Osteocyte (in vitro differentiated cells): ENCODE results near the gene NCOA5. TPM values are rescaled to one million over a fixed set of nuclear protein-coding genes. Genes with fewer than 3 reads are reported as not detected.

Source experiments
- DNase-seq: peaks from one replicate; pipeline ENCODE4 v3.0.0; 2021; ENCODE audit warnings: mixed read lengths; ENCODE audit not compliant: unreplicated experiment; ENCODE audit errors: extremely low spot score
- H3K27ac Mint-ChIP-seq: one replicate; pipeline ENCODE4 v1.8.0; 2021; ENCODE audit warnings: mild to moderate bottlenecking, mixed read lengths; ENCODE audit not compliant: unreplicated experiment
- H3K27me3 Mint-ChIP-seq: one replicate; pipeline ENCODE4 v1.8.0; 2021; ENCODE audit warnings: mixed read lengths; ENCODE audit not compliant: unreplicated experiment
- H3K36me3 Mint-ChIP-seq: one replicate; pipeline ENCODE4 v1.8.0; 2021; ENCODE audit warnings: mixed read lengths; ENCODE audit not compliant: unreplicated experiment
- H3K4me1 Mint-ChIP-seq: one replicate; pipeline ENCODE4 v1.8.0; 2021; ENCODE audit warnings: mixed read lengths; ENCODE audit not compliant: unreplicated experiment
- H3K4me3 Mint-ChIP-seq: one replicate; pipeline ENCODE4 v1.8.0; 2021; ENCODE audit warnings: mild to moderate bottlenecking, moderate library complexity, mixed read lengths; ENCODE audit not compliant: unreplicated experiment
- H3K9me3 Mint-ChIP-seq: one replicate; pipeline ENCODE4 v1.8.0; 2021; ENCODE audit warnings: mixed read lengths; ENCODE audit not compliant: unreplicated experiment
- CTCF ChIP-seq: fragments of 200-600 bp; sonication (generic); IDR thresholded peaks from 2 replicates; pipeline ENCODE4 v1.5.0; 2021; ENCODE audit warnings: antibody characterized with exemption, mild to moderate bottlenecking, moderate library complexity
- total RNA-seq: library from RNA; stranded (reverse); gene quantifications from 2 replicates; pipeline ENCODE4 v1.2.1, GENCODE V29; 2021

Gene NCOA5
- total RNA-seq, 1 donor from 2014 or later: 39.0 TPM

GRCh38 chr20:46056027-46056833 lies 33.5 kb downstream of the NCOA5 start:
- Mint-ChIP-seq H3K27me3 (peaks cover 28% of the 10 kb centered on the region), H3K36me3 (peaks cover 14% of the 10 kb centered on the region), H3K9me3 (no peaks in the 10 kb centered on the region), H3K27ac (no peak overlapping the region), H3K4me3 (no peak overlapping the region), H3K4me1 (peaks cover 8% of the 10 kb centered on the region)
- DNase-seq: peak; percentile 73
- TF ChIP-seq CTCF: no peak

- no peak overlapping the region for H3K27ac Mint-ChIP-seq
Observed at GRCh38 chr20:46055269-46055668, 34.5 kb downstream of the NCOA5 start.

GRCh38 chr20:46054606-46055005 lies 35.2 kb downstream of the NCOA5 start:
- Mint-ChIP-seq H3K4me3 (no peak overlapping the region), H3K27me3 (peaks cover 30% of the 10 kb centered on the region), H3K4me1 (peaks cover 8% of the 10 kb centered on the region), H3K9me3 (no peaks in the 10 kb centered on the region), H3K27ac (no peak overlapping the region), H3K36me3 (peaks cover under 1% of the 10 kb centered on the region)
- no peak for TF ChIP-seq CTCF
- DNase-seq: no peak

More at GRCh38 chr20:46055269-46055668, 34.5 kb downstream of the NCOA5 start:
- Mint-ChIP-seq H3K4me3 (no peak overlapping the region), H3K36me3 (peaks cover 5% of the 10 kb centered on the region), H3K27me3 (peaks cover 30% of the 10 kb centered on the region), H3K4me1 (peaks cover 8% of the 10 kb centered on the region), H3K9me3 (no peaks in the 10 kb centered on the region)
- DNase-seq: no peak
- TF ChIP-seq CTCF: no peak

GRCh38 chr20:46053416-46053815 lies 36.3 kb downstream of the NCOA5 start:
- TF ChIP-seq CTCF: no peak
- Mint-ChIP-seq H3K27ac (no peak overlapping the region), H3K36me3 (no peaks in the 10 kb centered on the region), H3K4me1 (peaks cover 4% of the 10 kb centered on the region), H3K9me3 (no peaks in the 10 kb centered on the region), H3K27me3 (peaks cover 25% of the 10 kb centered on the region), H3K4me3 (no peak overlapping the region)
- no peak for DNase-seq

- Mint-ChIP-seq H3K4me1 (no peaks in the 10 kb centered on the region), H3K27me3 (peaks cover 15% of the 10 kb centered on the region), H3K9me3 (no peaks in the 10 kb centered on the region), H3K27ac (no peak overlapping the region), H3K4me3 (no peak overlapping the region), H3K36me3 (no peaks in the 10 kb centered on the region)
- TF ChIP-seq CTCF: no peak
- no peak for DNase-seq
Observed at GRCh38 chr20:46051556-46052308, 38.0 kb downstream of the NCOA5 start.
